K562 (cell line): ENCODE data around the gene PRMT2.

Experiments used
- ELF4 ChIP-seq: fragments of 450-650 bp; formaldehyde crosslinking; IDR thresholded peaks from 2 replicates; pipeline ENCODE4 v1.4.0; 2022; ENCODE audit warnings: missing genetic modification characterization
- EP300 ChIP-seq: IDR thresholded peaks from 2 replicates; pipeline ENCODE4 v1.6.1; 2012; ENCODE audit warnings: low read length, improper control_type of control experiment
- HNRNPL ChIP-seq: fragments of 200-400 bp; formaldehyde crosslinking; IDR thresholded peaks from 2 replicates; pipeline ENCODE4 v1.6.1; 2017; ENCODE audit warnings: low read depth, mild to moderate bottlenecking, low read length
- NFIC ChIP-seq: fragments of 450-650 bp; IDR thresholded peaks from 2 replicates; pipeline ENCODE4 v1.6.1; 2017; ENCODE audit warnings: mild to moderate bottlenecking, inconsistent platforms
- NRF1 ChIP-seq, 2 experiments: fragments of 450-650 bp; IDR thresholded peaks in 1 of 2; conservative IDR thresholded peaks in 1 of 2; 2 replicates each; pipeline ENCODE4 v1.6.1; 2014; ENCODE audit warnings: mild to moderate bottlenecking in 2 of 2
- POLR2AphosphoS5 ChIP-seq: IDR thresholded peaks from 2 replicates; pipeline ENCODE4 v1.6.1; 2011; ENCODE audit warnings: mild to moderate bottlenecking, low read depth, low read length, moderate library complexity; ENCODE audit not compliant: control insufficient read depth, insufficient read depth
- RUNX1 ChIP-seq: sonication (generic); IDR thresholded peaks from 2 replicates; pipeline ENCODE4 v1.6.1; 2016; ENCODE audit warnings: antibody characterized with exemption, low read depth
- SP1 ChIP-seq: sonication (generic); formaldehyde crosslinking; IDR thresholded peaks from 2 replicates; pipeline ENCODE4 v1.8.1; 2022; ENCODE audit warnings: mild to moderate bottlenecking, missing genetic modification reagents
- ZNF23 ChIP-seq: fragments of 250-450 bp; sonication (Bioruptor Pico); IDR thresholded peaks from 2 replicates; pipeline ENCODE4 v1.4.0; 2020; ENCODE audit warnings: mild to moderate bottlenecking
- TF ChIP-seq, protein P1 (sequence below): fragments of 150-350 bp; conservative IDR thresholded peaks from 2 replicates; pipeline ENCODE4 v1.6.1; 2014; ENCODE audit warnings: low read length
- TF ChIP-seq, protein P2 (sequence below): sonication (generic); formaldehyde crosslinking; IDR thresholded peaks from 2 replicates; pipeline ENCODE4 v1.8.1; 2023; ENCODE audit warnings: mild to moderate bottlenecking, missing genetic modification reagents, moderate library complexity

DNA sequence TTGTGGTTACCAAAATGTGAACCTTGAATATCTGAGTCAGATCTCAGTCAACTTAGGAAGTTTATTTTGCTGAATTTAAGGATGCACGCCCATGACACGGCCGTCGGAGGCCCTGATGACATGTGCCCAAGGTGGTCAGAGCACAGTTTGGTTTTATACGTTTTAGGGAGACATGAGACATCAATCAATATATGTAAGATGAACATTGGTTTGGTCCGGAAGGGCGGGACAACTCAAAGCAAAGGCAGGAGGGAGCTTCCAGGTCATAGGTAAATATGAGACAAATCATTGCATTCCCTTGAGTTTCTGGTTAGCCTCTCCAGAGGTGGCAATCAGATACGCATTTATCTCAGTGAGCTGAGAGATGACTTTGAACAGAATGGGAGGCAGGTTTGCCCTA is 1.0 kb upstream of the PRMT2 start:
- TF ChIP-seq, protein P1, sequence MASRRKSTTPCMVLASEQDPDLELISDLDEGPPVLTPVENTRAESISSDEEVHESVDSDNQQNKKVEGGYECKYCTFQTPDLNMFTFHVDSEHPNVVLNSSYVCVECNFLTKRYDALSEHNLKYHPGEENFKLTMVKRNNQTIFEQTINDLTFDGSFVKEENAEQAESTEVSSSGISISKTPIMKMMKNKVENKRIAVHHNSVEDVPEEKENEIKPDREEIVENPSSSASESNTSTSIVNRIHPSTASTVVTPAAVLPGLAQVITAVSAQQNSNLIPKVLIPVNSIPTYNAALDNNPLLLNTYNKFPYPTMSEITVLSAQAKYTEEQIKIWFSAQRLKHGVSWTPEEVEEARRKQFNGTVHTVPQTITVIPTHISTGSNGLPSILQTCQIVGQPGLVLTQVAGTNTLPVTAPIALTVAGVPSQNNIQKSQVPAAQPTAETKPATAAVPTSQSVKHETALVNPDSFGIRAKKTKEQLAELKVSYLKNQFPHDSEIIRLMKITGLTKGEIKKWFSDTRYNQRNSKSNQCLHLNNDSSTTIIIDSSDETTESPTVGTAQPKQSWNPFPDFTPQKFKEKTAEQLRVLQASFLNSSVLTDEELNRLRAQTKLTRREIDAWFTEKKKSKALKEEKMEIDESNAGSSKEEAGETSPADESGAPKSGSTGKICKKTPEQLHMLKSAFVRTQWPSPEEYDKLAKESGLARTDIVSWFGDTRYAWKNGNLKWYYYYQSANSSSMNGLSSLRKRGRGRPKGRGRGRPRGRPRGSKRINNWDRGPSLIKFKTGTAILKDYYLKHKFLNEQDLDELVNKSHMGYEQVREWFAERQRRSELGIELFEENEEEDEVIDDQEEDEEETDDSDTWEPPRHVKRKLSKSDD, result no peak
- TF ChIP-seq NFIC (no peak), NRF1 (conservative IDR thresholded peaks at IDR 0.05 in 1 of 2, IDR thresholded peaks at IDR 0.05 in 1 of 2) (no peak), EP300 (no peak), ELF4 (CRISPR knock-in tag) (no peak), ZNF23 (no peak), RUNX1 (no peak), POLR2AphosphoS5 (no peak), SP1 (CRISPR knock-in tag) (no peak), HNRNPL (no peak)
- TF ChIP-seq, protein P2, sequence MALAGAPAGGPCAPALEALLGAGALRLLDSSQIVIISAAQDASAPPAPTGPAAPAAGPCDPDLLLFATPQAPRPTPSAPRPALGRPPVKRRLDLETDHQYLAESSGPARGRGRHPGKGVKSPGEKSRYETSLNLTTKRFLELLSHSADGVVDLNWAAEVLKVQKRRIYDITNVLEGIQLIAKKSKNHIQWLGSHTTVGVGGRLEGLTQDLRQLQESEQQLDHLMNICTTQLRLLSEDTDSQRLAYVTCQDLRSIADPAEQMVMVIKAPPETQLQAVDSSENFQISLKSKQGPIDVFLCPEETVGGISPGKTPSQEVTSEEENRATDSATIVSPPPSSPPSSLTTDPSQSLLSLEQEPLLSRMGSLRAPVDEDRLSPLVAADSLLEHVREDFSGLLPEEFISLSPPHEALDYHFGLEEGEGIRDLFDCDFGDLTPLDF (CRISPR knock-in tag), result no peak
